Endothelial cell of umbilical vein (primary cell): ENCODE measurements around the gene CDX1. TPM values are rescaled to one million over a fixed set of nuclear protein-coding genes. Genes with fewer than 3 reads are reported as not detected.

Source experiments
- BruUV-seq: library from RNA; stranded (reverse); fragments of 400-500 nt; replicated peaks from 2 replicates; lab custom pipeline; 2021; lab: Mats Ljungman, UMichigan
- CTCF ChIA-PET: fragments of 300-600, 350-600 bp; sonication (Branson Sonifier 250); formaldehyde crosslinking; loops from one replicate; lab custom pipeline; 2021; ENCODE audit warnings: antibody characterized with exemption, inconsistent platforms; lab: Charles Lee
- POLR2A ChIA-PET: fragments of 300-600, 350-600 bp; sonication (Branson Sonifier 250); formaldehyde crosslinking; loops from one replicate; lab custom pipeline; 2021; ENCODE audit warnings: antibody characterized with exemption, inconsistent platforms; lab: Charles Lee
- DNase-seq: peaks from one replicate; pipeline ENCODE4 v3.0.0-alpha.2; 2011; ENCODE audit warnings: low read depth, low spot score
- FAIRE-seq: peaks from 2 replicates; lab custom pipeline; 2011; peaks lifted over from hg19 to GRCh38; lab: Jason Lieb, UNC
- H2AFZ ChIP-seq: 2 replicates; pipeline ENCODE4 v1.6.0; 2012; ENCODE audit warnings: low read depth, low read length, control low read depth, inconsistent platforms
- H3K27ac ChIP-seq: 2 replicates; pipeline ENCODE4 v1.5.1; 2011; ENCODE audit warnings: low read depth, mild to moderate bottlenecking, control low read depth, low read length, moderate library complexity; ENCODE audit not compliant: insufficient read depth
- H3K27me3 ChIP-seq, 2 experiments: 2 replicates each; pipeline versions ENCODE4 v1.6.0 to v1.6.1; 2011; ENCODE audit warnings: low read length in 2 of 2, mixed read lengths in 1 of 2; ENCODE audit not compliant: control insufficient read depth in 2 of 2, insufficient read depth in 2 of 2
- H3K36me3 ChIP-seq, 2 experiments: 2 replicates in 1 of 2; 3 replicates in 1 of 2; pipeline ENCODE4 v1.5.1; 2011; ENCODE audit warnings: low read length in 2 of 2, mild to moderate bottlenecking in 1 of 2, moderate library complexity in 1 of 2; ENCODE audit not compliant: control insufficient read depth in 2 of 2, insufficient read depth in 2 of 2; ENCODE audit errors: extremely low read depth in 1 of 2
- H3K4me1 ChIP-seq: 3 replicates; pipeline ENCODE4 v1.5.1; 2011; ENCODE audit warnings: mild to moderate bottlenecking, low read length; ENCODE audit not compliant: control insufficient read depth, insufficient read depth; ENCODE audit errors: extremely low read depth
- H3K4me2 ChIP-seq: 2 replicates; pipeline ENCODE4 v1.6.1; 2011; ENCODE audit warnings: low read length, control low read depth, mixed read lengths; ENCODE audit not compliant: insufficient read depth
- H3K4me3 ChIP-seq, 3 experiments: fragments of 200-600 bp in 1 of 3; sonication (generic), shearing (Covaris generic) in 1 of 3; replicated peaks in 1 of 3; 2 replicates each; pipeline ENCODE4 v1.5.1; 2011 to 2016; ENCODE audit warnings: control low read depth in 3 of 3, low read length in 3 of 3, mild to moderate bottlenecking in 2 of 3, inconsistent platforms in 1 of 3, low read depth in 1 of 3, moderate library complexity in 1 of 3; ENCODE audit not compliant: insufficient read depth in 1 of 3
- H3K79me2 ChIP-seq: 2 replicates; pipeline ENCODE4 v1.6.0; 2012; ENCODE audit warnings: low read length, inconsistent platforms; ENCODE audit not compliant: control insufficient read depth, insufficient read depth
- H3K9ac ChIP-seq: replicated peaks from 2 replicates; pipeline ENCODE3; 2011; ENCODE audit warnings: low read length, control low read depth; ENCODE audit not compliant: insufficient read depth; ENCODE audit errors: extremely low read depth
- H3K9me1 ChIP-seq: replicated peaks from 3 replicates; pipeline ENCODE4 v1.6.0; 2011; ENCODE audit warnings: mild to moderate bottlenecking, low read length; ENCODE audit not compliant: control insufficient read depth, insufficient read depth; ENCODE audit errors: extremely low read depth
- H3K9me3 ChIP-seq: replicated peaks from 2 replicates; pipeline ENCODE4 v1.5.1; 2012; ENCODE audit warnings: low read length, inconsistent platforms; ENCODE audit not compliant: control insufficient read depth, insufficient read depth
- H4K20me1 ChIP-seq: replicated peaks from 2 replicates; pipeline ENCODE3; 2011; ENCODE audit warnings: mild to moderate bottlenecking, low read length; ENCODE audit not compliant: control insufficient read depth, insufficient read depth; ENCODE audit errors: extremely low read depth
- CTCF ChIP-seq, 2 donors: IDR thresholded peaks; 1 replicate in 1 of 2; 2 replicates in 1 of 2; pipeline ENCODE4 v1.5.1; 2011; ENCODE audit warnings: low read length in 2 of 2, mild to moderate bottlenecking in 2 of 2, moderate library complexity in 2 of 2, control low read depth in 1 of 2, inconsistent platforms in 1 of 2, low read depth in 1 of 2; ENCODE audit not compliant: insufficient read depth in 1 of 2; ENCODE audit errors: extremely low read depth in 1 of 2
- EZH2 ChIP-seq: IDR thresholded peaks from 2 replicates; pipeline ENCODE4 v1.6.1; 2012; ENCODE audit warnings: borderline replicate concordance, low read depth, mild to moderate bottlenecking, moderate library complexity, low read length, inconsistent platforms; ENCODE audit not compliant: severe bottlenecking
- FOS ChIP-seq: IDR thresholded peaks from 2 replicates; pipeline ENCODE4 v1.6.1; 2011; ENCODE audit warnings: mild to moderate bottlenecking, low read length, moderate library complexity, borderline replicate concordance; ENCODE audit not compliant: insufficient read depth
- GATA2 ChIP-seq: IDR thresholded peaks from 2 replicates; pipeline ENCODE4 v1.7.0; 2011; ENCODE audit warnings: low read depth, mild to moderate bottlenecking, moderate library complexity, mixed read lengths, low read length; ENCODE audit not compliant: insufficient read length, insufficient read depth
- JUN ChIP-seq: IDR thresholded peaks from 2 replicates; pipeline ENCODE4 v1.6.1; 2011; ENCODE audit warnings: borderline replicate concordance, low read depth; ENCODE audit not compliant: insufficient read length, insufficient read depth
- MAX ChIP-seq: IDR thresholded peaks from 2 replicates; pipeline ENCODE4 v1.6.1; 2011; ENCODE audit not compliant: insufficient read depth, insufficient read length
- MYC ChIP-seq: IDR thresholded peaks from one replicate; pipeline ENCODE4 v1.6.1; 2011; ENCODE audit warnings: mild to moderate bottlenecking, low read depth, low read length
- POLR2A ChIP-seq: IDR thresholded peaks from 2 replicates; pipeline ENCODE4 v1.6.1; 2012; ENCODE audit warnings: low read depth, mild to moderate bottlenecking, control low read depth, low read length
- POLR2AphosphoS5 ChIP-seq: IDR thresholded peaks from 2 replicates; pipeline ENCODE4 v1.6.1; 2012; ENCODE audit warnings: low read depth, mild to moderate bottlenecking, control low read depth, low read length, moderate library complexity; ENCODE audit not compliant: insufficient read depth
- dilution Hi-C: fragments of 300-500 bp; cut with MboI; formaldehyde crosslinking; loops from one replicate; pipeline ENCODE4 v1.15.0; 2019; ENCODE audit warnings: low sequenced_read_pairs; ENCODE audit not compliant: extremely low pct_ligation_motif_present
- intact Hi-C: fragments of 100-400 bp; cut with micrococcal nuclease; formaldehyde crosslinking; loops from one replicate; pipeline ENCODE4 v1.10.0; 2022
- polyA plus RNA-seq, 4 experiments: library from polyadenylated mRNA; depleted of rRNA in 3 of 4; stranded (reverse) in 3 of 4; unstranded in 1 of 4; fragments of >200 nt; gene quantifications; 2 replicates each; pipeline versions ENCODE4 v1.2.1 to v1.2.3, GENCODE V29; 2011 to 2012; ENCODE audit warnings: missing spikeins in 1 of 4
- total RNA-seq: library from RNA; stranded (reverse); gene quantifications from 2 replicates; pipeline ENCODE4 v1.2.3, GENCODE V29; 2021

Gene CDX1
- total and polyA plus RNA-seq, 2 donors (not counting 3 experiments of a cell fraction or from before 2014, with no cell fraction given): not detected

- H3K4me3 ChIP-seq: no peak overlapping the region
- no peaks in the 10 kb centered on the region for H3K4me1 ChIP-seq
- ChIA-PET CTCF (no interaction called here), POLR2A (no interaction called here)
- dilution Hi-C loops: no loop called here
- no peak overlapping the region for H3K4me2 ChIP-seq
- FAIRE-seq: no peak
- no peak overlapping the region for H2AFZ ChIP-seq
- H3K36me3 ChIP-seq: no peaks in the 10 kb centered on the region
- intact Hi-C loops: no loop called here
- no peaks in the 10 kb centered on the region for H3K9me1 ChIP-seq
- H3K27ac ChIP-seq: no peak overlapping the region
- no peaks in the 10 kb centered on the region for H4K20me1 ChIP-seq
- H3K9me3 ChIP-seq: no peaks in the 10 kb centered on the region
- H3K79me2 ChIP-seq: no peaks in the 10 kb centered on the region
- no TSS peak for BruUV-seq
- peak; percentile 64 for TF ChIP-seq EZH2
- no peak for TF ChIP-seq CTCF (IDR thresholded peaks at IDR 0.05; ENCODE audit: extremely low read depth in 1 of 2, insufficient read depth in 1 of 2, low read depth in 1 of 2, low read length in 2 of 2)
- H3K9ac ChIP-seq: no peak overlapping the region
- H3K27me3 ChIP-seq: peaks cover 41 to 42% of the 10 kb centered on the region in 2 experiments
- no peak for DNase-seq
Observed at GRCh38 chr5:150167512-150167850, 903 bp downstream of the CDX1 start.

- H2AFZ ChIP-seq: no peak overlapping the region
- H3K4me3 ChIP-seq: no peak overlapping the region
- DNase-seq: no peak
- ChIA-PET CTCF (no interaction called here), POLR2A (no interaction called here)
- no peak for FAIRE-seq
- H3K79me2 ChIP-seq: no peaks in the 10 kb centered on the region
- intact Hi-C loops: no loop called here
- no peaks in the 10 kb centered on the region for H3K9me1 ChIP-seq
- H3K36me3 ChIP-seq: no peaks in the 10 kb centered on the region
- H3K4me1 ChIP-seq: no peaks in the 10 kb centered on the region
- no peaks in the 10 kb centered on the region for H3K9me3 ChIP-seq
- H3K9ac ChIP-seq: no peak overlapping the region
- peaks cover 41 to 42% of the 10 kb centered on the region in 2 experiments for H3K27me3 ChIP-seq
- BruUV-seq: no TSS peak
- H3K27ac ChIP-seq: no peak overlapping the region
- dilution Hi-C loops: no loop called here
- H4K20me1 ChIP-seq: no peaks in the 10 kb centered on the region
- no peak overlapping the region for H3K4me2 ChIP-seq
- TF ChIP-seq JUN (no peak), POLR2A (no peak), CTCF (IDR thresholded peaks at IDR 0.05; ENCODE audit: extremely low read depth in 1 of 2, insufficient read depth in 1 of 2, low read depth in 1 of 2, low read length in 2 of 2) (no peak), MAX (no peak), FOS (no peak), POLR2AphosphoS5 (no peak), MYC (no peak), EZH2 (no peak), GATA2 (no peak)
Observed at GRCh38 chr5:150167908-150168307, 1.3 kb downstream of the CDX1 start.
